ENCODE measurements around the gene THAP11.

Gene THAP11

DNA sequence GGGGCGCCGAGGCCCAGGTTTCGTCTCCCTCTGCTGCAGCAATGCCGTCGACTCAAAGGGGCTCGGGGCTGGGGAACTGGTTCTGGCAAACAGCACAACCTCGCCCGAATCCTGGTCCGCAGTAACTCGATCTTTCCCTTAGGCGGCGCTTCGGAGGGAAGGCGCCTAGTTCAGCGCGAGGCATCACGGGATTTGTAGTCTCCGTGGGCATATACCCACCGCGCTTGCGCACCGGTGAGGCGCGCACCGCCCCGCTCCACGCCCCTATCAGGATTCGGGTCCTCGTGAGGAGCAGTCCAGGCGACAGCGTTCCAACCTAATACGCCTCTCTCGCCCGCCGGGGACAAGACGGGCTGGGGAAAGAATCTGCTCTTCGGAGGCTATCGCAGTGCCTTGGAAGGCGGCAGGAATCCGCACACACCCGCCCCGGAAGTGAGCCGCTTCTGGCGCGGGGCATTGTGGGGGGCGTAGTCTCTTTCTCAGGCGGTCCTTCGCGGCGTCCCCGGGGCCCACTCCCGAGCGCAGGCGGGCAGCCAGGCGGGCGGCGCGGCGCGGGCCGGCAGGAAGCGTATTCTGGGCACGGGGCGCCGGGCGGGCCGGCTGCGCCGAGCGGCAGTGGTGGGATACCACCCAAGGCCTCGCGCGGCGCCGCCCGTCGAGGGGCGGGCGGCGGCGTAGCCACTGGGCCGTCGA is at the start of gene THAP11:
Gene THAP11, plus strand, starts transcription at position 505 of the 693 bp plus-strand sequence. CDS start 235 bp downstream, outside the sequence.
- in situ Hi-C loops (cut with MboI; ENCODE audit: low sequenced_read_pairs) = no loop called here

DNA sequence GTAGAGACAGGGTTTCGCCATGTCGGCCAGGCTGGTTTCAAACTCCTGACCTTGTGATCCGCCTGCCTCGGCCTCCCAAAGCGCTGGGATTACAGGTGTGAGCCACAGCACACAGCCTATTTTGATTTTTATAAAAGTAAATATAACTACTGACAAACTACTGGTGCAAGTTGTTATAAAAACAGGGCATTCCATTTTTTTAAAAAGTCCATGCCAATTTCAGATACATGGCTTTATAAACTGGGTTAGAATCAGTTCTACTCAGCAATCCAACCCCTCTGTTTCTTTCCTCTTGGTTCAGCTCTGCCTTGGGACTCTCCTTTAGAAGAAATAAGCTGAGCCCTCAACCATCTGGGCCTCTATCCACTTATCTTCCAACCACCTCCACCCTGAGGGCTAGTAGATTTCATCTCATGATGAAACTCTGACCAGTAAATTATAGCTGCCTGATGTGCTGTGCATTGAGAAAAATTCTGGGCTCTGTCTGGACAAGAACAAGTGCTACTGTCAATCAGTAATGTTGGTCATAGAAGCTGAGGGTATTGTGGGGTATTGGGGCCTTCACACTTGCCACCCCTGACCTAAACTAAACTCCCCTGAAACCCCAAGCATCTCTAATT is 45.9 kb upstream of the THAP11 start:
- in situ Hi-C loops (cut with MboI; ENCODE audit: low sequenced_read_pairs) = no loop called here

DNA sequence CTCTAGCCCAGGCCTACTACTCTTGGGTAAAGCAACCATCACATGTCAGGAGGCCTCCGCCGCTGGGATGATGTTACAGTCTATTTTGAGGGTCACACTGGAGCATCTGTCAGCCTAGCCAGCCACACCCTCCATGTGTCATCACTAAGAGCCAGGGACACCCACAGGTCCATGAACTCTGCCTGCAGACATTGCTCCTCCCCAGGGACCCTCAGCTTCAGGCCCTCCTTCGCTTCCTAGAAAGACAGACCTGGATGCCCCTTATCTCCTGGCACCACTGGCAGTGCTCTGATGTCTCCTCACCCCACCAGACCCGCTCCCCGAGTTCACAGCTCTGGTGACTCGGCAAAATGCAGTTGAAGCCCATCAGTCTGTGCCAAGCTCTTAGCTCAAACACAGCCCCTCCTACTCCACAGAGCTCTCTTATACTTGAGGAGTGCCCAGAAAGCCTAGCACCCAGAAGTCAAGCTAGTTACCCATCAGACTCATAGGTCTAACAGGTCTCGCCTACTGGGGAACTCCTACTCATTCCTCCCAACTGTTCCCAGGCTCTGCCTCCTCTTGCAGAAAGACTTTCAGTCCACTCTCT is 41.7 kb upstream of the THAP11 start:
- in situ Hi-C loops (cut with MboI; ENCODE audit: low sequenced_read_pairs) = no loop called here

GRCh38 chr16:67801241-67801640 is 40.9 kb upstream of the THAP11 start:
- in situ Hi-C loops (cut with MboI; ENCODE audit: low sequenced_read_pairs) = no loop called here

DNA sequence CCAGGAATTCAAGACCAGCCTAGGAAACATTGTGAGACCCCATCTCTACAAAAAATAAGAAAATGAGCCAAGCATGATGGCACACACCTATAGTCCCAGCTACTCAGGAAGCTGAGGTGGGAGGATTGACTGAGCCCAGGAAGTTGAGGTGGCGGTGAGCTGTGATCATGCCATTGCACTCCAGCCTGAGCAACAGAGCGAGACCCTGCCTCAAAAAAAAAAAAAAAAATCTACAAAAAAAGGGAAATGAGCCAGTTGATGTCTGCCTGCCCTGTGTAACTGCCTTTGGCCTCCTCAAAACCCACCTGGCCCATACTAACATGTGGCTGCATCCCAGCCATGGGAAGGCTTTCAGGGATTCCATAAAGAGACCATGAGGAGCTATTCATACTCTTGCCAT is 40.2 kb upstream of the THAP11 start:
- in situ Hi-C loops (cut with MboI; ENCODE audit: low sequenced_read_pairs) = no loop called here

GRCh38 chr16:67803894-67804293 is 38.2 kb upstream of the THAP11 start:
- in situ Hi-C loops (cut with MboI; ENCODE audit: low sequenced_read_pairs) = no loop called here

GRCh38 chr16:67804853-67805542 is 37.1 kb upstream of the THAP11 start:
- in situ Hi-C loops (cut with MboI; ENCODE audit: low sequenced_read_pairs) = no loop called here

GRCh38 chr16:67805718-67806427 is 36.2 kb upstream of the THAP11 start:
- in situ Hi-C loops (cut with MboI; ENCODE audit: low sequenced_read_pairs) = no loop called here

- in situ Hi-C loops (cut with MboI; ENCODE audit: low sequenced_read_pairs) = no loop called here
These were observed 35.5 kb upstream of the THAP11 start, which contains the start of the genes RANBP10 and TSNAXIP1 for GRCh38 chr16:67806428-67807147. Gene RANBP10, minus strand, starts transcription at chr16:67806560. Its CDS starts 24 bp downstream, at chr16:67806536. Gene TSNAXIP1, plus strand, starts transcription at chr16:67806889. Its CDS starts 261 bp downstream, at chr16:67807150.

DNA sequence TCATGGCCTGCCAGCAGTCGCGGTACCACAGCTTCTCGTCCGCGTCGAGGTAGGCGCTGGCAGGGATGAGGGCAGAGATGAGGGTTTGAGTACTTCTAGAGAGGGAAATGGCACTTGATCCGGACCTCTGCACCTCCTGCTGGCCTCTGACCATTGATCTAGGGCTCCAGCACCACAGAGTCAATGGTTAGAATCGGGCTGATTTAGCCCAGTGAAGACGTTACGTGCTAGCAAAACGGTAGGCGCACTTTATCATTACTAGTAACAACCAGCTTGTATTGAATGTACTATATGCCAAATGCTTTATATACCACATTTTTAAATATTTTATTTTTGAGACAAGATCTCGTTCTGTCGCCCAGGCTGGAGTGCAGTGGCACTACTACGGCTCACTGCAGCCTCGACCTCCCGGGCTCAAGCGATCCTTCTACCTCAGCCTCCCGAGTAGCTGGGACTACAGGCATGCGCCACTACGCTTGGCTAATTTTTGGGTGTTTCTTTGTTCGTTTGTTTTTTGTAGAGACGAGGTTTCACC is 34.9 kb upstream of the THAP11 start:
- in situ Hi-C loops (cut with MboI; ENCODE audit: low sequenced_read_pairs) = no loop called here

- in situ Hi-C loops (cut with MboI; ENCODE audit: low sequenced_read_pairs) = loop anchor here (10.0 kb wide), 1 partner anchor 233 kb away; no protein-coding TSS in a partner anchor
These were observed 30.2 kb upstream of the THAP11 start for GRCh38 chr16:67811899-67812298.

DNA sequence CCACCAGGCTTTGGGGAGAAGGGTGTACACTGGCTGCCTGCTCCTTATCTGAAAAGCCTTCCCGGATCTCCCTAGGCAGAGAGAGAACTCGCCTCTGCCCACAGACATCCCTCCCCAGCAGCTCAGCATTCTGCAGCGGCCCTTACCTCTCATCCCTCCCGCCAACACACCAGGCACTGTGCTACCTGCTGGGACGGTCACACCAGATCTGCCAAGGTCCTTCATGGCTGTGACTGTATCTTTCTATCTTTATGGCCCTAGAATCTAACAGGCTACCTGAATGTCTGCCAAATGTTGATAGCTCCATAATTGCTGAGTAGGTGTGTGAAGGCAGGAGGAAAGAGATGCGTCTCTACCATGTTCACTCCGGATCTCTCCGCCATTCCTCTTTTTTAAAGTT is 27.6 kb upstream of the THAP11 start:
- in situ Hi-C loops (cut with MboI; ENCODE audit: low sequenced_read_pairs) = loop anchor here (10.0 kb wide), 1 partner anchor 230 kb away; no protein-coding TSS in a partner anchor

GRCh38 chr16:67820608-67821259 is 21.4 kb upstream of the THAP11 start:
- in situ Hi-C loops (cut with MboI; ENCODE audit: low sequenced_read_pairs) = no loop called here

- in situ Hi-C loops (cut with MboI; ENCODE audit: low sequenced_read_pairs) = no loop called here
These were observed 19.6 kb upstream of the THAP11 start for GRCh38 chr16:67822511-67822910.

DNA sequence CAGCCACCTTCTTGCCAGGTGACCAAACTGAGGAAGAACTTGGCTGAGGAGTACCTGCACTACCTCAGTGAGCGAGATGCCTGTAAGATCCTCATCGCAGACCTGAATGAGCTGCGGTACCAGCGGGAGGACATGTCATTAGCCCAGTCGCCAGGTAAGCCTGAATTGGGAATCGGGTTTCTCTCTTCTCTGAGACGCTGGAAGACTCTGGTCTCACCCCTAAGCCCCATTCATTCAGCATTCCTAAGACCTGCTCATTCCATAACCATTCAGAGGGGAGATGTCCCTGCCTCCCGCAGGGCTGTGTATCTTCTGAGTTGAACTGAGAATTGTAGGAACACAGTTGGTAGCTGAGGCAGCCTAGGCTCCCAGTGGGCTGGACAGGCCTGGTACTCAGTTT is 17.0 kb upstream of the THAP11 start:
- in situ Hi-C loops (cut with MboI; ENCODE audit: low sequenced_read_pairs) = no loop called here

GRCh38 chr16:67825906-67826305 is 16.2 kb upstream of the THAP11 start:
- in situ Hi-C loops (cut with MboI; ENCODE audit: low sequenced_read_pairs) = no loop called here

DNA sequence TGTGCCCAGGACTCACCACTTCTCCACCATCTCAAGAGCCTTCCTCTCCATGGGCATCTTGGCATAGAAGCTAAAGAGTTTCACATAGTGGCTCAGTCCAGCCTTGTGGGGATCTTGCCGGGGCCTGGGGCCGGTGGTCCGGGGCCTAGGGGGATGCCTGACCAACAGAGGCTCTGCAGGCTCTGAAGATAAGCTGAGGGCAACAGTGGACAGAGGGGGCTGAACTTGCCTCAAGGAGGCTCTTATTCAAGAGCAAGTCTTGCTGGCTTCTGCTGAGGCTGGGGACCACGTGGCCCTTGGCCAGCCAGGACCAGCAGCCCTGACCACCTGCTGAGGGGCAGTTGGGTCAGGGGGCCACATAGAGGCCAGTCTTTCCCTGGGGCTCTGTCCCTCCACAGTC is 13.5 kb upstream of the THAP11 start:
- in situ Hi-C loops (cut with MboI; ENCODE audit: low sequenced_read_pairs) = no loop called here

DNA sequence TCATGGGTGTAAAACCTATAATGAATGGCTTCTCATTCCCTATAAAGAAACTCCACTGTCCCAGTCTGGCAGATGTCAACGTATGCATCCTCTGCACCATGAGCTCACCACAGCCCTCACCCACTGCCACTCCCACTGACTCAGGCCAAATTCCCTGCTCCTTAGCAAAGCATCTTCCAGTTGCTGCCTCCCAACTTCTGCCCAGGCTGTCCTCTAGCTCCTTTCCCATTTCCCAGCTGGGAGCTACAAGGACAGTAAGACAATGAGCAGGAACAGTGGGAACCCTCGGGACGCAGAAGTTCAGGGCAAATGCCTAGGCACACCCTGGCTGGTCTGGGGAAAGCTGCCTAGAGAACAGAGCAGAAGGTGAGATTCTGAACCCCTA is 9.1 kb upstream of the THAP11 start:
- in situ Hi-C loops (cut with MboI; ENCODE audit: low sequenced_read_pairs) = no loop called here
